Coronary artery (tissue), 2 donors: Measurements from ENCODE around the gene CELF2.

ENCODE experiments used
- DNase-seq: peaks from one replicate; pipeline ENCODE4 v3.0.0-alpha.2; 2017; ENCODE audit warnings: low spot score
- H3K27ac ChIP-seq, 2 donors: fragments of 200-600 bp; sonication (generic); one replicate each; pipeline ENCODE4 v1.5.1; 2016 to 2019
- H3K4me3 ChIP-seq: fragments of 200-600 bp; sonication (generic); 2 replicates; pipeline ENCODE4 v1.5.1; 2016; ENCODE audit warnings: mild to moderate bottlenecking, moderate library complexity
- CTCF ChIP-seq: fragments of 200-600 bp; sonication (generic); IDR thresholded peaks from one replicate; pipeline ENCODE4 v1.5.1; 2019; ENCODE audit warnings: antibody characterized with exemption

CELF2 gene

GRCh38 chr10:11335881-11336430 is 318.3 kb downstream of the CELF2 start:
- DNase-seq = no peak
- Histone ChIP-seq H3K4me3 (no peak overlapping the region), H3K27ac (no peak overlapping the region)
- TF ChIP-seq CTCF = no peak

- DNase-seq = no peak
- H3K4me3 ChIP-seq = no peak overlapping the region
- H3K27ac ChIP-seq = no peak overlapping the region
- TF ChIP-seq CTCF = no peak
Measured at GRCh38 chr10:11336722-11337162, 319.1 kb downstream of the CELF2 start.

GRCh38 chr10:11337516-11337915 is 319.8 kb downstream of the CELF2 start:
- no peak overlapping the region for H3K27ac ChIP-seq
- no peak for TF ChIP-seq CTCF
- no peak overlapping the region for H3K4me3 ChIP-seq
- no peak for DNase-seq

GRCh38 chr10:11338160-11338844 is 320.6 kb downstream of the CELF2 start:
- no peak overlapping the region for H3K4me3 ChIP-seq
- DNase-seq = no peak
- H3K27ac ChIP-seq = no peak overlapping the region
- TF ChIP-seq CTCF = no peak

- no peak overlapping the region for H3K27ac ChIP-seq
- DNase-seq = no peak
- H3K4me3 ChIP-seq = no peak overlapping the region
- TF ChIP-seq CTCF = no peak
Measured at GRCh38 chr10:11339013-11339412, 321.3 kb downstream of the CELF2 start.

- Histone ChIP-seq H3K27ac (no peak overlapping the region), H3K4me3 (no peak overlapping the region)
- TF ChIP-seq CTCF = no peak
- DNase-seq = no peak
Measured at GRCh38 chr10:11339660-11340059, 322.0 kb downstream of the CELF2 start.

GRCh38 chr10:11341283-11341960 is 323.8 kb downstream of the CELF2 start:
- no peak for TF ChIP-seq CTCF
- no peak for DNase-seq
- H3K4me3 ChIP-seq = no peak overlapping the region
- no peak overlapping the region for H3K27ac ChIP-seq
